Measurements from ENCODE around the gene EIF4ENIF1.
"Not testable (repeated sequence)": the region's sequence is repeated elsewhere in the genome, so short reads cannot be mapped to it uniquely, and the experiment has no call there.

The EIF4ENIF1 gene

DNA sequence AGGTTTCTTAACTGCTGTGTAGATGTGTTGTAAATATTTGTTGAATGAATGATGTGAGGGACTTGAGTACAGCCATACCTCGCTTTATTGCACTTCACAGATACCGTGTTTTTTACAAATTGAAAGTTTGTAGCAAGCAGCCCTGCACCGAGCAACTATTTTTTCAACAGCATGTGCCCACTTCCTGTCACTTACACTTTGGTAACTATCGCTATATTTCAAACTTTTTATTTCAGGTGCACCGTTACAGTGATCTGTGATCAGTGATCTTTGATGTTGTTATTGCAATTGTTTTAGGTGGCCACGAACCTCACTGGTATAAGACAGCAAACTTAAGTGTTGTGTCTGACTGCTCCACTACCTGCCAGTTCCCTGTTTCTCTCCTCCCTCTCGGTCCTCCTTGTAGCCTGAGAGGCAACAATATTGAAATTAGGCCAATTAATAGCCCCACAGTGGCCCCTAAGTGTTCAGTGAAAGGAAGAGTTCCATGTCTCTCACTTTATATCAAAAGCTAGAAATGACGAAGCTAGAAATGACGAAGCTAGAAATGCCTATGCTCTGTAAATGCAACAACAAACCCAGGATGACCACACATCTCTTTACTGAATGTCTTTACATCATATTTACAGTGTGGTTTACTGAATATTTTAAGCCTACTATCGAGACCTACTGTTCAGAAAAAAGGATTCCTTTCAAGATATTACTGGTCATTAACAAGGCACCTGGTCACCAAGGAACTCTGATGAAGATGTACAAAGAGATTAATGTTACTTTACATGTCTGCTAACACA is 7.7 kb upstream of the EIF4ENIF1 start:
- Mint-ChIP-seq H3K9me3 (no peaks in the 10 kb centered on the region), H3K36me3 (peaks cover 65% of the 10 kb centered on the region), H3K4me3 (peak overlapping the region; percentile 93), H3K4me1 (peaks cover 15% of the 10 kb centered on the region), H3K27ac (peak overlapping the region; percentile 93)
- ATAC-seq, result peak; percentile 22
- DNase-seq (ENCODE audit: low spot score in 2 of 2), result peak in 1 of 2 donors; percentile 58

GRCh38 chr22:31496735-31497146 is 7.1 kb upstream of the EIF4ENIF1 start:
- peak; percentile 54 for ATAC-seq
- no peak for DNase-seq (ENCODE audit: low spot score in 2 of 2)
- Mint-ChIP-seq H3K4me1 (peaks cover 17% of the 10 kb centered on the region), H3K9me3 (no peaks in the 10 kb centered on the region), H3K27ac (peak overlapping the region; percentile 93), H3K36me3 (peaks cover 59% of the 10 kb centered on the region), H3K4me3 (peak overlapping the region; percentile 93)

DNA sequence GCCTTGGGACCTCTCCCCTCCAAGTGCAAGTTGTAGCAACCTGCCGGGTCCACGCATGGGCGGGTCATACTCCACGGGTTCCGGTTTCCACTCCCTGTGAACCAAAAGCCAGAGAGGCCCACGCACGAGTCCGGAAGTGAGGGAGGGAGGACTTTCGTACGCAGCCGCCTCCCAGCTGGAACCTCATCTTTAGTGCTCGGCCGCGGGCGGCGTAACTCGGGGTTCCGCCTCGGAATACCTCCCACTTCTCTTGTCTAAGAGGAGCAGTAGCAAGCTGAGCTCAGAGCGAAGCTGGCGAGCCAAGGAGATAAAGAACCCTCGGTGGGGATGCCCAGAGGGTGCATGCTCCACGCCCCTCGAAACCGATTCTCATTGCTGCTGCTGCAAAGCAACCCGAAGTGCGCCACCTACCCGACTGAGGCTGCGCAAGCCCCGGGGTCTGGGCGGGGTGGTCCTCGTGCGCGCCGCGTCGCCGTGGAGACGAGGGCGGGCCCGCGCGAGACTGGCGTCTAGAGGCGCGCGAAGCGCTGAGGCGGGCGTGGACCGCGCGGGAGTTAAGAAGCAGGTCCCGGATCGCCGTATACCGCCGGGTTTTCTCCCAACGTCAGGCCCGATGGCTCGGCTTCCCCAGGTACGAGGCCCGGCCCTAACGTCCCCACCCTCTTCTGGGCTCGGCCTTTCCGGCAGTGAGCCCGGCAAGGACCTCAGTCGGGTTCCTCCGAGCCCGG is 6.5 kb upstream of the EIF4ENIF1 start, which contains the start of gene SFI1:
SFI1 (plus strand) TSS at position 530 of the 728 bp plus-strand sequence. CDS start 11,749 bp downstream, outside the sequence.
- Mint-ChIP-seq H3K36me3 (peaks cover 53% of the 10 kb centered on the region), H3K27ac (peak within 1 kb of the TSS; percentile 93), H3K4me1 (peaks cover 14% of the 10 kb centered on the region), H3K4me3 (peak within 1 kb of the TSS; percentile 93), H3K9me3 (no peaks in the 10 kb centered on the region)
- ATAC-seq (peak; percentile 94), DNase-seq (ENCODE audit: low spot score in 2 of 2) (peak; percentile 90 to 98)

DNA sequence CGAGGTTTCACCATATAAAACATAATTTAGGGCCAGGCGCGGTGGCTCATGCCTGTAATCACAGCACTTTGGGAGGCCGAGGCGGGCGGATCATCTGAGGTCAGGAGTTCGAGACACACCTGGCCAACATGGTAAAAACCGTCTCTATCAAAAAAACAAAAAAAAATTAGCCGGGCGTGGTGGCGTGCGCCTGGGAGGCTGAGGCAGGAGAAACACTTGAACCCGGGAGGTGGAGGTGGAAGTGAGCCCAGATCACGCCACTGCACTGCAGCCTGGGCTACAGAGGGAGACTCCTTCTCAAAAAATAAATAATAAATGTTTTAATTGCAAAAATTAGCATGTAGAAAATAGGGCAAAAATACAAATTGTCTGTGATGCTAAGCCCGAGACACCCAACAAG is 5.7 kb upstream of the EIF4ENIF1 start:
- no peak for ATAC-seq
- H3K4me1 Mint-ChIP-seq, result peaks cover 21% of the 10 kb centered on the region
- H3K4me3 Mint-ChIP-seq, result peak overlapping the region; percentile 93
- peaks cover 50% of the 10 kb centered on the region for H3K36me3 Mint-ChIP-seq
- DNase-seq (ENCODE audit: low spot score in 2 of 2), result no peak
- peak overlapping the region; percentile 93 for H3K27ac Mint-ChIP-seq
- H3K9me3 Mint-ChIP-seq, result no peaks in the 10 kb centered on the region

GRCh38 chr22:31493355-31493754 is 3.7 kb upstream of the EIF4ENIF1 start:
- Mint-ChIP-seq H3K4me1 (peaks cover 25% of the 10 kb centered on the region), H3K36me3 (peaks cover 38% of the 10 kb centered on the region)
- DNase-seq (ENCODE audit: low spot score in 2 of 2); H3K4me3 Mint-ChIP-seq; ATAC-seq; H3K9me3 Mint-ChIP-seq; H3K27ac Mint-ChIP-seq: not testable (repeated sequence)

- no peaks in the 10 kb centered on the region for H3K9me3 Mint-ChIP-seq
- ATAC-seq, result no peak
- H3K4me1 Mint-ChIP-seq, result peaks cover 21% of the 10 kb centered on the region
- H3K36me3 Mint-ChIP-seq, result peaks cover 39% of the 10 kb centered on the region
- no peak overlapping the region for H3K27ac Mint-ChIP-seq
- H3K4me3 Mint-ChIP-seq, result peak overlapping the region; percentile 80
- no peak for DNase-seq (ENCODE audit: low spot score in 2 of 2)
These were observed 2.5 kb upstream of the EIF4ENIF1 start for GRCh38 chr22:31492151-31492550.

DNA sequence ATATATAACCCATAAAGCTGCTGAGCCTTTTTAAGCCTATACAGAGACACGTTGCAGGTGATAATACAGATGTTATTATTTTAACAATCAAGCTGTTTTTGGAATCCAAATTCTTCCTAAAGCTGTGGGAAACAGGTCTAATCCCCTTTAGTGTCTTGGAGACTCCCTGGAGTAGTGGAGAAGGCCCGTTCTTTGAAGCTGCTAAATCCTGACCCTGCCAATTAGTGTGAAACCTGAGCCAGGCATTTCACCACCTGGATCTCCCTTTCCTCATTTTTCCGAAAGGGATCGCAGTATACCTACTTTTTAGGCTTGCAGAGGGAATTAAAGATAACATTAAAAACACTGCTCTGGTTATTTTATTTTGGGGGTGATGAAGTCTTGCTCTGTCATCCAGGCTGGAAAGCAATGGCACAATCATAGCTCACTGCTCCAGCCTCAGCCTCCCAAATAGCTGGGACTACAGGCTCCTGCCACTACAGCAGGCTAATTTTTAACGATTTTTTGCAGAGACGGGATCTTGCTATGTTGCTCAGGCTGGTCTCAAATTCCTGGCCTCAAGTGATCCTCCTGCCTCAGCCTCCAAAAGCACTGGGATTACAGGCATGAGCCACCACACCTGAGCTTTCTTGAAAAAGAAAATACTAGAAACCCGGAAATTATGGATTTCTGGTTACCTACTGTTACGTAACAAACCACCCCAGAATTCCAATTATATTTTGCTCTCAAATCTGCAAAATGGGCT is 1.7 kb upstream of the EIF4ENIF1 start:
- DNase-seq (ENCODE audit: low spot score in 2 of 2) (no peak), ATAC-seq (no peak)
- Mint-ChIP-seq H3K36me3 (peaks cover 39% of the 10 kb centered on the region), H3K27ac (peak overlapping the region; percentile 96), H3K4me1 (peaks cover 23% of the 10 kb centered on the region), H3K9me3 (no peaks in the 10 kb centered on the region), H3K4me3 (peak overlapping the region; percentile 80)

DNA sequence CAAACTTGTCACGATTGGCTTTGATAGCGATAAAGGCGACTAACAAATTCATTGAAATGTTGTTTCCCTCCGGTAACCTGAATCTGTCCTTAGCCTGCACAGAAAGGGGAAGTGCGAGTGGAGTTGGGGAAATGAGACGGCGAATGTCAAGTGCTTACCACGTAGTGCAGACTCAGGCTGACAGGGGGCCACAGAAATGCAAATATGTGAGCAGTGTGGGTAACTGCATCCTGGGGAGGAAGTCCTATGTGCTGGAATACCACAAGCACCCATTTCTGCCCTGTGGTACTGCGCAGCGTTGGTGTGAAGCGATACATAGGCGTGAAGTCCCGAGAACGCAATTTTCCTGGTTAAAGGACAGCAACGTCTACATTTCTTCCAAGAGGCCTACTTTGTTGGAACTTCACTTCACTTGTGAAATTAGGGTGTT is 869 bp upstream of the EIF4ENIF1 start:
- Mint-ChIP-seq H3K9me3 (no peaks in the 10 kb centered on the region), H3K4me1 (peaks cover 23% of the 10 kb centered on the region), H3K27ac (peak overlapping the region; percentile 96), H3K4me3 (peak overlapping the region; percentile 80), H3K36me3 (peaks cover 42% of the 10 kb centered on the region)
- DNase-seq (ENCODE audit: low spot score in 2 of 2) (peak; percentile 28 to 78), ATAC-seq (peak; percentile 79)

DNA sequence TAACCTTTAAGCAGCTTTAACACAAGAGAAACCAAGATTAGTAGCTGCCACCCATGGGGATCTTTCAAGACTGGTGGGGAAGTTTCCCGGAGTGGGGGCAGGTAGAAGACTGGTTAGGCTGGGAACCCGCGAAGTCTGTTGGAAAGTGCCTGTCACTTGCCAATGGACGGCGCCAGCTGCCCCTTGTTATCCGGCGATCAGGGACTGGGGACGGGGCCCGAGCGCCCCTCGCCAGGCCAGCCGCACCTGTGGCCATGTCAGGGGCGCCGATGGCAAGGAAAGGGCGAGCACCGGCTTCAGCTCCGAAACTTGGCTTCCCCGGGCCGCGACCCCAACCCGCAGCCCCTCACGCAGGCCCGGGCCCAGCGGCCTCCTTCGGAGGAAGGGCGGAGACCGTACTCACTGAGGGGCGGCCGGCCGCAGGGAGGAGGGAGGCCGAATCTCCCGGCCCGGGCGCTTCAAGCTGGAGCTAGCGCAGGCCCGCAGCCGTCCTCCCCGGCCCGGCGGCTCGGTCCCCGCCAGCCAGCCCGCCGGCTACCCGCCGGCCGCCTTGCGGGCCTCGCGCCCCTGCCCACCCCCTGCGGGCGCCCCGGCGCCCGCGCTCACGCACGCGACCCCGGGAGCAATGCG is 539 bp downstream of the EIF4ENIF1 start:
- DNase-seq (ENCODE audit: low spot score in 2 of 2) (peak; percentile 21 to 71), ATAC-seq (peak; percentile 60)
- Mint-ChIP-seq H3K4me3 (peak overlapping the region; percentile 80), H3K27ac (peak overlapping the region; percentile 96), H3K9me3 (no peaks in the 10 kb centered on the region), H3K4me1 (peaks cover 36% of the 10 kb centered on the region), H3K36me3 (peaks cover 56% of the 10 kb centered on the region)

DNA sequence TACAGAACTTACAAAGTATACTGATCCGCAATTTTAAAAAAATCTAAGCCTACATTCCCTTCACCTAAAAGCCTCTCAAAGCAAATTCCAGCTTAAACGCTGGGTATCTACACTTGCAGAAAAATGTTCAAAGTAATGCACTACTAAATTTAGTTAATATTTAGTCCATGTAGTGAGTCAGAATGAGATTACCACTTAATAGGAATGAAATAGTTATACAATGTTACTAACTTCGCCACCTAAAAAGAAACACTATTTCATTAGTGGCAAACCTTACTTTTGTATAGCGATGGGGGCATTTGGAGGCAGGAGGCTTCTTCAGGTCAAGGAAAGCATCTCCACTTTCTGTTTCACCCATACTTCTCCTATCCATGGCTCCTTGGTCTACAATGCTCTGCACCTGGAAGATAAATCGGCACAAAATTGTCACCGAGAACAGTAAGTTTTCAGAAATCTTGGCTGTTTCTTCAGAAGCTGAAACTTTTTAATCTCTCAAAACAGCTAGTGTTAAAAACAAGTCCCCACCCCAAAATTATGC is 1.2 kb downstream of the EIF4ENIF1 start:
- Mint-ChIP-seq H3K36me3 (peaks cover 63% of the 10 kb centered on the region), H3K4me1 (peaks cover 43% of the 10 kb centered on the region), H3K27ac (peak overlapping the region; percentile 82), H3K9me3 (no peaks in the 10 kb centered on the region), H3K4me3 (peak overlapping the region; percentile 80)
- DNase-seq (ENCODE audit: low spot score in 2 of 2) (no peak), ATAC-seq (no peak)

DNA sequence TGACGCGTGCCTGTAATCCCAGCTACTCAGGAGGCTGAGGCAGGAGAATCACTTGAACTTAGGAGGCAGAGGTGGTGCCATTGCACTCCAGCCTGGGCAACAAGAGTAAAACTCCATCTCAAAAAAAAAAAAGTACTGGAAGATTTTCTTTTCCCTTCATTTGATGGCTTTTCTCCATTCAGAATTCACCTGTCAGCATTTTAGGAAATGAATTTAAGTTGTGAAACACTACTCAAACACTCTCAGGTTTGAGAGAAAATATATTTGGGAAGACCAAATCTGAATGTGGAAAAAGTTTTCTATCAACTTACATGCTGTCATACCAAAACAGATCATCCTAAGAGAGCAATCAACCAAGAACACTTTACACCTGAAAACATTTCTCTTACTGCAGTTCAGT is 2.7 kb downstream of the EIF4ENIF1 start:
- H3K27ac Mint-ChIP-seq, result no peak overlapping the region
- peaks cover 45% of the 10 kb centered on the region for H3K4me1 Mint-ChIP-seq
- H3K9me3 Mint-ChIP-seq, result no peaks in the 10 kb centered on the region
- peaks cover 78% of the 10 kb centered on the region for H3K36me3 Mint-ChIP-seq
- DNase-seq (ENCODE audit: low spot score in 2 of 2), result no peak
- peak overlapping the region; percentile 18 for H3K4me3 Mint-ChIP-seq
- no peak for ATAC-seq

GRCh38 chr22:31486369-31486768 is 3.3 kb downstream of the EIF4ENIF1 start:
- not testable (repeated sequence) for ATAC-seq; DNase-seq (ENCODE audit: low spot score in 2 of 2); H3K4me3 Mint-ChIP-seq; H3K9me3 Mint-ChIP-seq; H3K27ac Mint-ChIP-seq
- H3K36me3 Mint-ChIP-seq, result peaks cover 83% of the 10 kb centered on the region
- peaks cover 43% of the 10 kb centered on the region for H3K4me1 Mint-ChIP-seq

GRCh38 chr22:31482470-31482869 is 7.2 kb downstream of the EIF4ENIF1 start:
- not testable (repeated sequence) for DNase-seq (ENCODE audit: low spot score in 2 of 2); ATAC-seq; H3K4me3 Mint-ChIP-seq; H3K9me3 Mint-ChIP-seq; H3K27ac Mint-ChIP-seq
- Mint-ChIP-seq H3K4me1 (peaks cover 39% of the 10 kb centered on the region), H3K36me3 (peaks cover 100% of the 10 kb centered on the region)

GRCh38 chr22:31481129-31481528 is 8.5 kb downstream of the EIF4ENIF1 start:
- no peak for ATAC-seq
- Mint-ChIP-seq H3K9me3 (no peaks in the 10 kb centered on the region), H3K4me1 (peaks cover 37% of the 10 kb centered on the region), H3K36me3 (peaks cover 100% of the 10 kb centered on the region), H3K4me3 (no peak overlapping the region), H3K27ac (no peak overlapping the region)
- DNase-seq (ENCODE audit: low spot score in 2 of 2), result no peak
